ENCODE results near the gene CLEC6A.
"Not testable (repeated sequence)": the region's sequence is repeated elsewhere in the genome, so short reads cannot be mapped to it uniquely, and the experiment has no call there.

The CLEC6A gene

DNA sequence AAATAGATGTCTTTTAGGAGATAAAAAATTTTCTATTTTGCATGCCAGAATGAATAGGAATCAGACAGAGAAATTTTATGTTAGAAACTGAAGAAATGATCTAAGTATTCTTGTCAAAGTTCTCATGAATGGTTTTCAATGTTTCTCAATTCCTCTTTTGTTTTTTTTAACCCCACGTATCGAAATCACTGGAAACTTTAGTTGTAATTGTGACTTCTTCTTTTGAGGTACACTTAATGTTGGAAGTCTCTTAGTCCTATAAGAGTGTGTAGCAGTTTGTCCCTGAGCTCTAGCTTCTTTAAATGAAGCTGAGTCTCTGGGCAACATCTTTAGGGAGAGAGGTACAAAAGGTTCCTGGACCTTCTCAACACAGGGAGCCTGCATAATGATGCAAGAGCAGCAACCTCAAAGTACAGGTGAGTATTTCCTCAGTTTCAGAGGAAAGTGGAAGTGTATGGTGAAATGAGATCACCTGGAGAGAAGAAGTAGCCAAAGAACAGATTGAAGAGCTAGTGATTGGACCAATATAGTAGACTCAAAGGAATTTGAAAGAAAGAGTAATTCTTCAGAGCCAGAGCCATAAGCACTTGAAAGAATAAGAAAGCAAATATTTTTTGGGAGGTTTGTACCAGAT lies at the start of gene CLEC6A:
Gene CLEC6A (plus strand): TSS at position 236 of the 634 bp plus-strand sequence. CDS start 150 bp downstream, at position 386.
- no peak for DNase-seq

DNA sequence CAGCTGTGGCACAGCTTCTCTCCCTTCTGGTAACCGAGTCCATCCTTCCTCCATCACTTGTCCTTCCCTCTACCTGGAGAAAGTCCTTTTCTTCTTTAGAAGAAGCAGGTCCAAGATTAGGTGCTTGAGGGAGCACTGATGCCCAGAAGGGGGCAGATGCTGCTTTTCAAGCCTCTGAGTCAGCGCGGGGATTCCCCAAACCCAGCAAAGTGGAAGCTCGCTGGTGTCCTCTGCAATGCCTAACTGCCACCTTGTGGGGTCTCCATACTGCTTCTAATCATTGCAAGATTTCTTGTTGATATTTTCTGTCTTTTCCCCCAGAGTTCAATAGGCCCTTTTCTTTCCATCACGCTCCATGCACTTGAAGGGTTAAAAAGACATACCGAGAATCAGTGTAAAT lies 36.2 kb upstream of the CLEC6A start:
- DNase-seq, result not testable (repeated sequence)

DNA sequence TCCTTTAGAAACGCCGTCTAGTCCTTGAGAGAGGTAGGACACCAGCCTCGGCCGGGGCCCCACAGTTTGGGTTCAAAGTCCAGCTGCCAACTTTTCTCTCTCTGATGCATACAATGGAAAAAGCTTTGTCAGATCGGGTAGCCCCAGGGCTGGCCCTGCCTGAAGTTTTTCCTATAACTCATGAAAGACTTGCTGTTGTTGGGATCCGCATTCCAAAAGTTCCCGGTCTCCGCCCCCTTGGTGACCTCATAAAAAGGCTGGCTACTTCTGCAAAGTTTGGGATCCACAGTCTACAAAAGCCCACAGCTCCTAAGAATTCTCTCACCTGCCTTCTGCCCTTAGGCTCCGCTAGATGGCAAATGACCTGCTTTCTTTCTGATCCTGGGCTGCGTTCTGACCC lies 35.3 kb upstream of the CLEC6A start:
- DNase-seq, result no peak

DNA sequence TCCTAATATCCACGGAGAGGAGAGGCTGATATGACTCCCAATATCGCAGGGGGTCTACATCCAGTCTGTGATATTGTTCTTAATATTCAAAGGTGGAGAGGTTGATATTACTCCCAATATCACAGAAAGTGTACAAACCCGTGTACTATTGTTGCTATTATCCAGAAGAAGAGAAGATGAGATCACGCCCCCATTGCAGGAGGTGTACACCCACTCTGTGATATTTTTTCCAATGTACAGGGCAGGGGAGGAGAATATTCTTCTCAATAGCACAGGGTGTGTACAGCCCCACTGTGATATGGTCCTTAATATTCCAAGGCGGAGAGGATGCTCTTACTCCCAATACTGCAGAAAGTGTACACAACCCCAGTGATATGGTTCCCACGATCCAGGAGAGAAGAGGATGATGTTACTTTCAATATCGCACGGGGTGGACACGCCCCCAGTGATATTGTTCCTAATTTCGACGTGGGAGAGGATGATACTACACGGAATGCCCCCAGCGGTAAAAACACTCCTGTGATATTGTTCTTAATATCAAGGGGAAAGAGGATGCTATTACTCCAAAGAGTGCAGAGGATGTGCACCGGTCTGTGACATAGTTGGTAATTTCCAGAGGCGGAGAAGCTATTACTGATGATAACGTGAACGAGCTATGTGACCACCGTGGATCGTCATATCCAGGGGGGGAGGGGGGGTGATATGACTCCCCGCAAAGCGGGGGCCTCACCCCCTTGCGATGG lies 11.1 kb upstream of the CLEC6A start:
- DNase-seq, result not testable (repeated sequence)

DNA sequence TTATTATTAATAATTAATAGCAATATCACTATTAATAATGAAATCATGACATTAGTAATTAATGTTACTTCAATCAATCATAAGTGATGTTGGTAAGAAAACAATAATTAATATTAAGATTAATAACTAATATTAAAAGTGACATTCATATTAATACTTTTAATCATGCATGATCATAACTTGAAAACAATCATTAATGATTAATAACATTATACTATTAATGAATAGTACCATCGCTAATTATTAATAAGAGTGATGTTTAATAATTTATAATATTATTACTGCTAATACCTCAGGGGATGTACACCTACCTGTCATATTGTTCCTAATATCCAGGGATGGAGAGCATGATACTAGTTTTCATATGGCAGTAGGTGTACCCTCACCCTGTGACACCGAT lies 10.0 kb upstream of the CLEC6A start:
- DNase-seq, result no peak

DNA sequence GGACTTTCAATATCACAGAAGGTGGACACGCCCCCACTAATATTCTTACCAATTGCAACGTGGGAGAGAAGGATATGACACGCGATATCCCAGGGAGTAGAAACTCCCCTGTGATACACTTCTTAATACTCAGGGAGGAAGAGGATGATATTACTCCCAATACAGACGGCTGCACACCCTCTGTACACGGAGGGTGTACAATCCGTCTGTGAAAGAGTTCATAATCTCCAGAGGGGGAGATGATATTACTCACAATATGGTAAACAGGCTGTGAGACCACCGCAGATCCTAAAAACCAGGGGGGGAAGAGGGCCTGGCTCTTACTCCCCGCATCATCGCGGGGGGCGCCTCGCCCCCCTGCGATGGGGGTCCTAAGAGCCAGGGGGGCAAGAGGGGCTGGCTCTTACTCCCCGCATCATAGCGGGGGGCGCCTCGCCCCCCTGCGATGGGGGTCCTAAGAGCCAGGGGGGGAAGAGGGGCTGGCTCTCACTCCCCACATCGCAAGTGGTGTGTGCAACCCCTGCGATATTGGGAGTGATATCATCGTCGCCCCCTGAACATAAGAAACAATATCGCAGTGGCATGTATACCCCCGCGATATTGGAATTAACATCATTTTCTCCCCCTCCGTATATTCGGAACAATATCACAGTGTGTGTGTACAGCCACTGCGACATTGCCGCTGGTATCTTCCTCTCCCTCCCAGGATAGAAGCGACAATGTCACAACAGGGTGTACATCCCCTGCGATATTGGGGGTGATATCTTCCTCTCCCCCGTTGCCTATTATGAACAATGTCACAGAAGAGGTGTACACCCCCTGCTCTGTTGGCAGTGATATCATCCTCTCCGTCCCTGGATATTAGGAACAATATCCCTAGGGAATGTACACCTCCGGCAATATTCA lies 8.9 kb upstream of the CLEC6A start:
- DNase-seq, result no peak

DNA sequence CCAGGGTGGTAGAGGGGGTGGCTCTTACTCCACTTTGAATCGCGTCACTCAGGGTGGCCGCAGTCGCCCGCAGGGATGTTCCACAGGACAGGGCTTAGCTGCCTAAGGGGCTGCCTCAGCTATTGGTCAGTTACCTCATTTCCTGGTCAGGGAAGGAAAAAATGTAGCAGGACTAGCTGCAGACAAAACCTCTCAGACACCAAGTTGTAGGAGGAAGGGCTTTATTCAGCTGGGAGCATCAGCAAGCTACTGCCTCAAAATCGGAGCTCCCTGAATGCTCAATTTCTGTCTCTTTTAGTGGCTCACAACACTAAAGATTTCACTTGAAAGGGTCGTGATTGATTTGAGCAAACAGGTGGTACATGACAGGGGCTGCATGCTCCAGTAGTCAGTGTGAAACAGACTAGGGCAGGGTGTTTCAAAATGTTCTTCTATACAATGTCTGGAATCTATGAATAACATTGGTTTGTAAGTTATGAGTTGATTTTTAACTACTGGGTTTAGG lies 6.4 kb upstream of the CLEC6A start:
- DNase-seq, result no peak

DNA sequence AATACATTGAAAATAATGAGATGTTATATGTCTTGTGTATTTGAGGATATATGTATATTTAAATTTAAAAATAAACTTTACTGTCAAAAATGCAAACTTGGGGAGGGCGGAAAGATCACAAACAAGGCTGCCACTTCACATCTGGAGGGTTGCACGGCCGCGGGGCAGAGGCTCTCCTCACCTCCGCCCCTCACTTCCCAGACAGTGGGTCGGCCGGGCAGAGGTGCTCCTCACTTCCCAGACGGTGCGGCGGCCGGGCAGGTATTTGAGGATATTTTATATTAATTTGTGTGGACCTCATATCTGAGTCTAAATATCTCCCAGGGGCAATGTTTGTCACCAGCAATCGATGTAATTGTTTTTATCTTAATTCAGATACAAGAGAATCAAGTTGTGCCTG lies 3.7 kb upstream of the CLEC6A start:
- no peak for DNase-seq

DNA sequence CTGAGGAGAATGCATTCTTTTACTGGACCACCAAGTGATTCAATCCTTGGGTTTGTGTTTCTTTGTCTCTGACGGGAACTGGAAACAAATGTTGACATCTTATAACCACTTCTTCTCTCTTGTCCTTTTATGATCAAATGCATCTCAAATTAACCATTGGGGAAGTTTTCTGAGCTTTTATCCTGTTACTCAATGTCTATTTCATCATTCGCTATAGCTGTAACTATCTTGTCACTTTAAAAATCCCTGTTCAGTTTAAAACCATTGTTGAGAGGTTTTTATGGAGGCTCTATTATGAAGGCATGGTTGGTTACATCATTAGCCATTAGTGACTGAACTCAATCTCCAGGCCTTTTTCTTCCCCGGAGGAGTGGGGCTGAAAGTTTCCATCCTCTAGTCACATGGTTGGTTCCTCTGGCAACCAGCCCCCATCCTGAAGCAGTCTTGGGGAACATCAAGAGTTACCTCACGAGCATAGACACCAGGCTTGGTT lies 2.7 kb upstream of the CLEC6A start:
- no peak for DNase-seq

DNA sequence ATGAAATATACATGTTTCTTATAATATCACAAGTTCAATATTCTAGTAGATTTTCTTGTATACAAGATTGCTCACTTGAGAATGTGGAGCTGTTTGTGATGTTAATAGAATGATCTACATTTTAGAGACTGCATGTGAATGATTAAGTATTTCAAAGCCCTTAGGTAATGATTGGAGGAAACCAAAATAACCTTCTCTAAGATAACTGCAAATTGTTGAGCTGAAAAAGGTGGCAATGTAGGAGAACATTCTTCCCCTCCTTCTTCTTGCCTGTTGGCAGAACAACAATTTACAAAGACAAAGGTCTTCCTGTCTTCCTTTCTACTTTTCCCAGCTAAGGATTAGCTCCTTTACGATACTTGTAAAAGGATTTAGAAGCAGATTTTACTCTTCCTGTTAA lies 2.0 kb upstream of the CLEC6A start:
- no peak for DNase-seq

DNA sequence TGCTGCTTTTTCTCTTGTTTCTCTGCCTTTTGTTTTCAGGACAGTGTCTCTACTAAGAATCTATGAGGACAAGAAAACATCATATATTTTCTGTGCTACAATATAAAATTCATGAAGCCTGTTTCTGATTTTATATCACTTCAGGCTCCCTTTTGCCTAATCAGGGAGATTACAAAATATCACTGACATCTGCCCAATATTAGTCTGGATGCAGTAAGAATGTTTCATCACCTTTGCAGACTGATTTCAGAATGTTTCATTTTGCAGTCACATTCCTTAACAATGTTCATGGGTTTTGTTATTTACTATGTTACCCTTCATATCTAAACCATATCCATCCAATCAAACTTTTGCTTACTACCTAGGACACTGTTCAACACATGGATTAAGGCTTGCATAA lies 491 bp upstream of the CLEC6A start:
- DNase-seq, result no peak

DNA sequence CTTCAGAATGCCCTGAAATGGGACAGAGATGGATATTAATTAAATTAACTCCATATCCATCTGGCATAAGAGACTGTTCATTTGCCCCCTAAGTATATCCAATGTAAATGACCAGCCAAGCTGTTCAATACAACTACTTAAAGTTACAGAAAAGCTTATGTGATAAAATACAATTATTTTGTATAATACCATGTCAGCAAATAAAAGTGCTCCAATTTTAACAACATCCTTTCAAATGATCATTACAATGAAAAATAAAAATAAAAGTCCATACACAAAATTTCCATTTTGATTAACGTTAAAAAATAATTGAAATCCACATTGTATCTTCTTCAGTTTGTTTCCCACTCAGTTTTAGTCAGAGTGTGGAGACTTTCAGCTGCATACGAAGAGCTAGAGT lies 5.7 kb downstream of the CLEC6A start:
- DNase-seq, result no peak

DNA sequence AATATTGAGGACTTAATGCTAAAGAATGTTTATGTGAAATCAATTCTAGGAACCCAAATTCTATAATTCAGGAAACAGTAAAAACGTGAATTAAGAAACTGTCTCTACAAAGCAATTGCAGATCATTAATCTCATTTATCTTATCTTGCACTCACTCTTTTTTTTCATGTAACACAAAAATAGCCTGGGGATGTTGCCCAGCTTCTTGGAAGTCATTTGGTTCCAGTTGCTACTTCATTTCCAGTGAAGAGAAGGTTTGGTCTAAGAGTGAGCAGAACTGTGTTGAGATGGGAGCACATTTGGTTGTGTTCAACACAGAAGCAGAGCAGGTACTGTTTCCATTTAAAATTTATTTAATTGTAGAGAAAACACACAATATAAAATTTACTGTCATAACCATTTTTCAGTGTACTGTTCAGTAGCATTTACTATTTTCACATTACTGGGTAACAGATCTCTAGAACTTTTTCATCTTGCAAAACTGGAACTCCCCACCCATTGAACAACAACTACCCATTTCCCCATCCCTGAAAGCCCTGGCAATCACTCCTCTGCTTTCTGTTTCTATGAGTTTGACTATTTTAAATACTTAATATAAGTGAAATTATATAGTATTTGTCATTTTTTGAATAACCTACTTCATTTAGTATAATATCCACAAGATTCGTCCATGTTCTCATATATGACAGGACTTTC lies 9.7 kb downstream of the CLEC6A start:
- no peak for DNase-seq

DNA sequence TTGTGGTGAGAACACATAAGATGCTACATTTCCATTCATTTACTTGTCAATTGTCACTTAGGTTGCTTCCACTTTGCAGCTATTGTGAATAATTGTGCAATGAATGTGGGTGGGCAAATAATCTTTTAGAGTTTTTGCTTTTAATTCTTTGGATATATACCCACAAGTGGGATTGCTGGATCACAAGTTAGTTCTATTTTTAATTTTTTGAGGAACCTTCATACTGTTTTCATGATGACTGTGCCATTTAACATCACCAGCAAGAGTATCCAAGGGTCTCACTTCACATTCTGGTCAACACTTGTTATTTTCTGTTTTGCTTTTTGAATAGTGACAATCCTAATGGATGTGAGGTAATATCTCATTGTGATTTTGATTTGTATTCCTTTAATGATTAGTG lies 10.5 kb downstream of the CLEC6A start:
- no peak for DNase-seq

DNA sequence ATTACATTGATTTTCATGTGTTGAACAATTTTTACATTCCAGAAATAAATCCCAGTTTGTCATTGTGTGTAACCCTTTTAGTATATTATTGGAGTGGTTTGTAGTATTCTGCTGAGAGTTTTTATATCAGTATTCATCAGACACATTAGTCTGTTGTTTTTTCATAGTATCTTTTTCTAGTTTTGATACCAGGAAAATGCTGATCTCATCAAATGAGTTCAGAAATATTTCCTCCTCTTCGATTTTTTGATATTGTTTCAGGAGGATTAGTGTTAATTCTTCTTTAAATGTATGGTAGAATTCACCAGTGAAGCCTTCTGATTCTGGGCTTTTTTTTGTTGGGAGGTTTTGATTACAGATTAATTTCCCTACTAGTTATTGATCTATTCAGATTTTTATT lies 15.3 kb downstream of the CLEC6A start:
- DNase-seq, result no peak

DNA sequence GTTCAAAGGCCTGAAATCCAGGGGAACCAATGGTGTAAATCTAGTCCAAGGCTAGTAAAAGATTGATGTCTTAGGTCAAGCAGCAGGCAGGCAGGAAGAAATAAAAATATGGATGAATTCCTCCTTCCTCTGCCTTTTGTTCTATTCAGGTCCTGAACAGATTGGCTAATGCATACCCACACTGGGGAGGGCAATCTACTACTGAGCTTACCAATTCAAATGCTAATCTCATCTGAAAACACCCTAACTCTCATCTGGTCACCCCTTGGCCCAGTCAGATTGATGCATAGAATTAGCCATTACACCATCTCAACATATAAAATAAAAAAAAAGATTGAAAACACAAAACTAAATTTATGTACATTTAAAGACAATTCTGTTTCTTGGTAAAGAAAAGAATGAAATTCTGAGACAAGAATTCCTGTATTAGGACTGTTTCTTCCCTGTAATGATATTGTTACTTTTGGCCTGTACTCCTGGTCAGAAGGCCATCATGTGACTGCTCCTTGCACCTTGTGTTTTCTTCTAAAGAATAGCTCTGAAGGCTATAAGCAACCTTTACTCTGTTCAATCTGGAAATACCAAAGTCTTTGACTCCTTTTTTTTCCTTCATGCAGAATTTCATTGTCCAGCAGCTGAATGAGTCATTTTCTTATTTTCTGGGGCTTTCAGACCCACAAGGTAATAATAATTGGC lies 19.9 kb downstream of the CLEC6A start:
- no peak for DNase-seq

DNA sequence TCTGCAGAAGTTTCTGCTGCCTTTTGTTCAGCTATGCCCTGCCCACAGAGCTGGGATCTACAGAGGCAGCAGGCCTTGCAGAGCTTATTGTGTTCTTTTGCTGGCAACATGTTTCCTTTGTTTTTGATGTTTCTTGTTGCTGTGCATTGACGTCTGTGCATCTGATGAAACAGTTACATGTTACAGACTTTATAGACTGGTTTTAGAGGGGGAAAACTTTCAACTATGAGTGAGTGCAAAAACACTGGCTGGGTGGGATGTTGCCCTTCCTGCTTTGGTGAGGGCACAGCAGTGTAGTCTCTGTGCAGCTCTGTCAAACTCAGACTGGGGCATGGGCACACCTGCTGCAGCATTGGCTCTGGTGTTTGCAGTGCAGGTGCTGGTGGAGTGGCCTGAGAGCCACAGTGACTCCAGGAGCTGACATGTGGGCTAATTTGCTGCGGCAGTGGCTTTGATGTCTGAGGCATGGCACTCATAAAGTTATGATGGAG lies 26.9 kb downstream of the CLEC6A start:
- no peak for DNase-seq

DNA sequence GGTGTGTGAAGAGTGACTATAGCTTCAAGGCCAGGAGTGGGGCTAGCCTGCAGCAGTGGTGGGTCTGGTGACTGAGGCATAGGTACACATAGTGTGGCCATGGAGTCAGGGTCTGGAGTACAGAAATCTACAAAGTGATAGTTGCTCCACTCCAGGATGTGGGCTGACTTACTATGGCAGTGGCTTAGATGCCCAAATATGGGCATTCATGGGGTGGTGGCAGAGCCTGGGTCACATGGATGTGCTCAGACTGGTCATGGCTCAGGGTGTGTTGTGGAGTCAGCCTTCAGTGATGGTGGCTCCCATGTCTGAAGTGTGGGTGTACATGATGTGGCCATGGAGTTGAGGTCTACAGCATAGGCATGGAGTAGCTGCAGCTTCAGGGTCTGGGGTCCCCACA lies 27.3 kb downstream of the CLEC6A start:
- DNase-seq, result no peak

DNA sequence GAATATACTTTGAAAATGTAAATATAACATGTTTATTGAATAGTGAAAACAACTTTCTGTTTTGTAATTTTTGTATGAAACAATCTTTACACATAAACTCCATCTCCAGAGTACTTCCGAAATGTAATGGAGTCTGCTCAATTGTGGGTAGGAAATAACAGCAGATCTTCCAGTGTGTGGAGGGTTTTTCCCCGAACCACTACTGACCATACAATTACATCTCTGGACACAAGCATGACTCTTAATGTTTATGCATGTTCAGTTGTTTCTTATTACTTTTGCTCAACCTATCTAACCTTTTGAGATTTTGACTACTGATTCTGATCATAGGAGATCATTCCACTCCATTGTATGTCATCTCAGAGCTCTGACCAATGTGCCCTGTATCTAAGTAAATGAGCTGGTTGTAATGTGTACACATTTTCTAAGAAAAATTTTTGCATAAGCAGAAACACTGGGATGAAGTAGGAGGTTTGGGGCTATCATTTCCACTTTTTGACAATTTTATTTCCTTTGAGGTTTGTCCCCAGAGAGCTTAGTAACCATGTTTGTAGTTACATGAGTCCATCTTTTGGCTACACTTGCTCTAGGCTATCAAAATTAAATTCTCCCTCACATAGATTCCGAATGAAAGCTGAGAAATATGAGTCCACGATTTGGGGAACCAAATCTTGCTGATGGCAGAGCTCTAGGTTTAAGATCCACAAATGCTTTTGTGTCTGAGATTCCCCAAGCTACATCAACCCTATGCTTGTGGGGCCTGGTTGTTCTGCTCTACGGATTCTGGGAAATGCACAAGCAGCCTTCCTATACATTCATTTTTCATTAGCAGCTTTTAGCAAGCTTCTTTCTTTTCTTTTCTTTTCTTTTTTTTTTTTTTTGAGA lies 36.1 kb downstream of the CLEC6A start:
- no peak for DNase-seq

DNA sequence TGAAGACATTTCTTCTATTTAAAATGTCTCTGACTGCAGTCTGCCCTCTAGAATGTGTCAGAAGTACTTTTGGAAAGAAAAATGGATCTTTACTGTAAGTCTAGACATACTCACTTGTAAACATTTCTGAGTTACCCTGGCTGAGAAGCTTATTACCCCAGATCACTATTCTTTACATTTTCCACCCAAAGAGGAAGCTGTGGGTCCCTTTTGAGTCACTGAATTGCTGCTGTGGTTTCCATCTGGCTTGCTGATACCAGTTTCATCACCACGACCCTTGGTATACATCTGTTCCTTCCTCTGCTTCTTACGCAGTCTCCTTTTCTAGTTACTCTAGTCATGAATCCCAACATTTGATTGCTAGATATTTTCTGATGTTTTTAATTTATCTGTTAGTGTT lies 37.3 kb downstream of the CLEC6A start:
- DNase-seq, result no peak

DNA sequence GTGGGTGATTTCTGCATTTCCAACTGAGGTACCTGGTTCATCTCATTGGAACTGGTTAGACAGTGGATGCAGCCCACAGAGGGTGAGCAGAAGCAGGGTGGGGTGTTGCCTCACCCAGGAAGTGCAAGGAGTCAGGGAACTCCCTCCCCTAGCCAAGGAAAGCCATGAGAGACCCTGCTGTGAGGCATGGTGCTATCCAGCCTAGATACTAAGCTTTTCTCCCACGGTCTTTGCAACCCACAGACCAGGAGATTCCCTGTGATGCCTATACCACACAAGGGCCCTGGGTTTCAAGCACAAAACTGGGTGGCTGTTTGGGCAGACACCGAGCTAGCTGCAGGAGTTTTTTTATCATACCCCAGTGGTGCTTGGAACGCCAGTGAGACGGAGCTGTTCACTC lies 39.9 kb downstream of the CLEC6A start:
- DNase-seq, result not testable (repeated sequence)

All from NCI-H2107 (cell line).